Measurements from ENCODE around the gene SPATA6L. TPM values are rescaled to one million over a fixed set of nuclear protein-coding genes. Genes with fewer than 3 reads are reported as not detected.
"Not testable (repeated sequence)": the region's sequence is repeated elsewhere in the genome, so short reads cannot be mapped to it uniquely, and the experiment has no call there.

Gene SPATA6L
- total RNA-seq, 1 donor from 2014 or later: 2.6 TPM

- Histone ChIP-seq H3K4me3 (ENCODE audit: low read depth, low read length) (no peak overlapping the region), H3K27me3 (ENCODE audit: control insufficient read depth, insufficient read depth, low read length) (no peaks in the 10 kb centered on the region), H3K36me3 (ENCODE audit: control insufficient read depth, insufficient read depth, low read length) (no peaks in the 10 kb centered on the region)
- FAIRE-seq (no peak), DNase-seq (ENCODE audit: low read depth) (peak; percentile 58)
- TF ChIP-seq, protein P1, sequence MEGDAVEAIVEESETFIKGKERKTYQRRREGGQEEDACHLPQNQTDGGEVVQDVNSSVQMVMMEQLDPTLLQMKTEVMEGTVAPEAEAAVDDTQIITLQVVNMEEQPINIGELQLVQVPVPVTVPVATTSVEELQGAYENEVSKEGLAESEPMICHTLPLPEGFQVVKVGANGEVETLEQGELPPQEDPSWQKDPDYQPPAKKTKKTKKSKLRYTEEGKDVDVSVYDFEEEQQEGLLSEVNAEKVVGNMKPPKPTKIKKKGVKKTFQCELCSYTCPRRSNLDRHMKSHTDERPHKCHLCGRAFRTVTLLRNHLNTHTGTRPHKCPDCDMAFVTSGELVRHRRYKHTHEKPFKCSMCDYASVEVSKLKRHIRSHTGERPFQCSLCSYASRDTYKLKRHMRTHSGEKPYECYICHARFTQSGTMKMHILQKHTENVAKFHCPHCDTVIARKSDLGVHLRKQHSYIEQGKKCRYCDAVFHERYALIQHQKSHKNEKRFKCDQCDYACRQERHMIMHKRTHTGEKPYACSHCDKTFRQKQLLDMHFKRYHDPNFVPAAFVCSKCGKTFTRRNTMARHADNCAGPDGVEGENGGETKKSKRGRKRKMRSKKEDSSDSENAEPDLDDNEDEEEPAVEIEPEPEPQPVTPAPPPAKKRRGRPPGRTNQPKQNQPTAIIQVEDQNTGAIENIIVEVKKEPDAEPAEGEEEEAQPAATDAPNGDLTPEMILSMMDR (IDR thresholded peaks at IDR 0.05; ENCODE audit: insufficient read depth, low read length, severe bottlenecking): no peak
Observed at GRCh38 chr9:4661165-4661564, 5.1 kb downstream of the SPATA6L start.

GRCh38 chr9:4660665-4661064 is 5.6 kb downstream of the SPATA6L start:
- H3K27me3 ChIP-seq (ENCODE audit: control insufficient read depth, insufficient read depth, low read length); H3K36me3 ChIP-seq (ENCODE audit: control insufficient read depth, insufficient read depth, low read length); FAIRE-seq; H3K4me3 ChIP-seq (ENCODE audit: low read depth, low read length); DNase-seq (ENCODE audit: low read depth): not testable (repeated sequence)

GRCh38 chr9:4657426-4658159 is 8.7 kb downstream of the SPATA6L start:
- DNase-seq (ENCODE audit: low read depth) (no peak), FAIRE-seq (no peak)
- H3K27me3 ChIP-seq (ENCODE audit: control insufficient read depth, insufficient read depth, low read length): no peaks in the 10 kb centered on the region
- TF ChIP-seq, protein P1 (IDR thresholded peaks at IDR 0.05; ENCODE audit: insufficient read depth, low read length, severe bottlenecking): no peak
- no peaks in the 10 kb centered on the region for H3K36me3 ChIP-seq (ENCODE audit: control insufficient read depth, insufficient read depth, low read length)
- no peak overlapping the region for H3K4me3 ChIP-seq (ENCODE audit: low read depth, low read length)

- TF ChIP-seq, protein P1 (IDR thresholded peaks at IDR 0.05; ENCODE audit: insufficient read depth, low read length, severe bottlenecking): no peak
- no peak for DNase-seq (ENCODE audit: low read depth)
- Histone ChIP-seq H3K36me3 (ENCODE audit: control insufficient read depth, insufficient read depth, low read length) (no peaks in the 10 kb centered on the region), H3K27me3 (ENCODE audit: control insufficient read depth, insufficient read depth, low read length) (no peaks in the 10 kb centered on the region), H3K4me3 (ENCODE audit: low read depth, low read length) (no peak overlapping the region)
- FAIRE-seq: no peak
Observed at GRCh38 chr9:4656621-4657020, 9.7 kb downstream of the SPATA6L start.

DNA sequence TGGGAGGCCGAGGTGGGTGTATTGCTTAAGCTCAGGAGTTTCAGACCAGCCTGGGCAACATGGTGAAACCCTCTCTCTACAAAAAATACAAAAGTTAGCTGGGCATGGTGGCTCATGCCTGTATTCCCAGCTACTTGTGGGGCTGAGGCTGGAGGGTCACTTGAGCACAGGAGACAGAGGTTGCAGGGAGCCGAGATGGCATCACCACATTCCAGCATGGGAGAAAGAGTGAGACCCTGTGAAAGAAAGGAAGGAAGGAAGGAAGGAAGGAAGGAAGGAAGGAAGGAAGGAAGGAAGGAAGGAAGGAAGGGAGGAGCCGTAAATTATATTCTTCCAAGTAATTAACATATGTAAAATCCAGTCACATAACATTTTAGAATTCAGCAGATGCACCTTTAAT is 10.1 kb downstream of the SPATA6L start:
- not testable (repeated sequence) for H3K4me3 ChIP-seq (ENCODE audit: low read depth, low read length); H3K27me3 ChIP-seq (ENCODE audit: control insufficient read depth, insufficient read depth, low read length); FAIRE-seq; H3K36me3 ChIP-seq (ENCODE audit: control insufficient read depth, insufficient read depth, low read length); DNase-seq (ENCODE audit: low read depth)

DNA sequence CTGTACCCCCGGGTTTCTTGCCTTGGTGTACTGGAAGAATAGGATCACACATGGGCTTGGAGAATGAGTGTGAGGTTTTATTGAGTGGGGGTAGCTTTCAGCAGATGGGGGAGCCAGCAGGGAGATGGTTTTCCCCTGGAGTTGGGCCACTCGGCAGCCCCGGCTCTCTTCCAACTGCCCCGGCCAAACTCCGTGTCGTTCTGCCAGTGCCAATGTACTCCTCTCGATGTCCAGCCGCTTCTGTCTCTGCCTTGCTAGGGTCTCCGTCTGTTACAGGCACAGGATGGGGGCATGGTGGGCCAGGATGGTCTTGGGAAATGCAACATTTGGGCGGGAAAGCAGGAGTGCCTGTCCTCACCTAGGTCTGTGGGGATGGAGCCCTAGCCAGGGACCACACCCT is 11.7 kb downstream of the SPATA6L start:
- no peak for FAIRE-seq

More for the DNA sequence above, 11.7 kb downstream of the SPATA6L start:
- TF ChIP-seq, protein P1 (IDR thresholded peaks at IDR 0.05; ENCODE audit: insufficient read depth, low read length, severe bottlenecking): no peak
- DNase-seq (ENCODE audit: low read depth): no peak
- Histone ChIP-seq H3K27me3 (ENCODE audit: control insufficient read depth, insufficient read depth, low read length) (no peaks in the 10 kb centered on the region), H3K4me3 (ENCODE audit: low read depth, low read length) (no peak overlapping the region), H3K36me3 (ENCODE audit: control insufficient read depth, insufficient read depth, low read length) (no peaks in the 10 kb centered on the region)

Measured in bronchial epithelial cell (primary cell).